GM21423 (cell line): ENCODE measurements around the gene EML4.
"Not testable (repeated sequence)": the region's sequence is repeated elsewhere in the genome, so short reads cannot be mapped to it uniquely, and the experiment has no call there.

Experiments
- ATAC-seq: cut with Tn5 transposase; IDR thresholded peaks from one replicate; pipeline ENCODE4 v1.9.1; 2021; ENCODE audit warnings: mild to moderate bottlenecking, moderate library complexity; ENCODE audit not compliant: unreplicated experiment

EML4 gene

DNA sequence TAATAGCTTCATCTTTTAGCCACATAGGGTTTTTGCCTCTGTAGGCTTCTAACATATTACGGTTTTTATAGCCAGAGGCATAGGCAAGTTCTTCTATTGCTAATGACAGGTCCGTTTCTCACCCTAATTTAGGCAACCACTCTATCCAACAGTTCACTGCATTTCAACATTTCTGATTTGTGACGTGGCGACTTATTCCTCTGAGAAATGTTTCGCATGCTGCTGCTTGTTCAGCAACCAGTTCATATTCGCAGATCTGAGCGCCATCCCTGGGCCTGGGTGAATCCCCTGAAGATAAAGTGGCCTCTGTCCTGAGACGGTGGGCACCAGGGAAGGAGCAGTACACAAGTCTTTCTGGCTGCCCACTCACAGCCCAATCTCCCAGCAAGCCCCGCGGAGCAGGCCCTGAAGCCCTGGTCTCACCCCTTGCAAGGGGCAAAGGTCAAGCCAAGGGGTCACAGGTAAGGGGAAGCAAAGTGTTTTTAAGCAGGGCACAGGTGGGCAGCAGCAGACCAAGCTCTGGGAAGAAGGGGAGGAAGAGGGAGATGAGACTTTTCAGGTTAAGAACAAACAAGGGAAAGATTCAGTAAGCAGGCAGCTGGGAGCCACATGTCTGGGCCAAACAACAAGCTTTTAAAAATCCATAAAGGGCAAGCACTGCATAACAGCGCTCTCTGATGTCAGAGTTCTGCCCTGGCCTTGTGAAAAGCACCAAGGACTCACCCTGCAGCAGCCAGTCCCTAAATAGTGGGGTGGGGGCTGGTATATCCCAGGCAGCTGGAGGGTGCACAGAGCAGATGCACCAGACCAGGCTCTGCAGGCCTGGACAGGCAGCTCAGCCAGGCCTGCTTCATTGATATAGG is 202.7 kb downstream of the EML4 start:
- no peak for ATAC-seq

- no peak for ATAC-seq
Measured at GRCh38 chr2:42372474-42373200, 203.5 kb downstream of the EML4 start.

DNA sequence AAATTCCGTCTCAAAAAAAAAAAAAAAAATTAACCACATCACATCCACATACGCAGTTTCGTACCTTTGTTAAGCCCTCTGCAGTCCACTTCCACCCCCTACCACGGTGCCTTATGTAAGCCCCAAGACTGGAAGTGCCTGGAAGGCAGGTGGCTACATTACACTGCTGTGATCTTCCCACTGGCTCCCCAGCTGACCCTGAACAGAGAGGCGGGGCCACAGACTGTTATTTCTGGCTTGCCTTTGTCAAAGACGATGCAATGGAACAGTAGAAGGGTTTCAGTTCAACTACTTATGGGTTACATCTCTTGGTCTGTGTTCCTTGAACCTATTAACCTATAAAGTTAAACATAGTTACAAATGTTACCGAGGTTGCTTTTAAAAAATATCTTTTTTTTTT is 207.6 kb downstream of the EML4 start:
- ATAC-seq = no peak

- no peak for ATAC-seq
Measured at GRCh38 chr2:42378415-42378814, 209.3 kb downstream of the EML4 start.

GRCh38 chr2:42380026-42380425 is 210.9 kb downstream of the EML4 start:
- ATAC-seq = not testable (repeated sequence)

- ATAC-seq = no peak
Measured at GRCh38 chr2:42382144-42382543, 213.0 kb downstream of the EML4 start.
